Hematopoietic multipotent progenitor cell treated with erythropoietin and hydrocortisone succinate and interleukin-3 and kit ligand, for 17 days (in vitro differentiated cells): Measurements from ENCODE around the gene MTHFD1.
A peak's percentile ranks its signal among the peaks of the same experiment; 100 is the strongest.
"Not testable (repeated sequence)": the region's sequence is repeated elsewhere in the genome, so short reads cannot be mapped to it uniquely, and the experiment has no call there.

Experiments
- DNase-seq: peaks from one replicate; pipeline ENCODE4 v3.0.0-alpha.2; 2015; ENCODE audit warnings: low spot score

Gene MTHFD1

GRCh38 chr14:64387782-64388532 is at the start of gene MTHFD1:
TSS of gene MTHFD1 (plus strand) at chr14:64388353. CDS start at chr14:64388428, 75 bp downstream.
- DNase-seq, result peak; percentile 95

GRCh38 chr14:64338616-64339316 is 49.4 kb upstream of the MTHFD1 start:
- DNase-seq, result no peak

GRCh38 chr14:64340560-64341196 is 47.5 kb upstream of the MTHFD1 start:
- DNase-seq, result no peak

GRCh38 chr14:64347748-64348147 is 40.4 kb upstream of the MTHFD1 start:
- DNase-seq, result no peak

GRCh38 chr14:64349741-64350490 is 38.2 kb upstream of the MTHFD1 start:
- no peak for DNase-seq

GRCh38 chr14:64363265-64363846 is 24.8 kb upstream of the MTHFD1 start:
- DNase-seq, result no peak

- DNase-seq, result no peak
Measured at GRCh38 chr14:64364907-64365306, 23.2 kb upstream of the MTHFD1 start.

- not testable (repeated sequence) for DNase-seq
Measured at GRCh38 chr14:64365358-64365889, 22.7 kb upstream of the MTHFD1 start.

- no peak for DNase-seq
Measured at GRCh38 chr14:64369201-64369600, 19.0 kb upstream of the MTHFD1 start.

- no peak for DNase-seq
Measured at GRCh38 chr14:64387232-64387781, 846 bp upstream of the MTHFD1 start.

GRCh38 chr14:64388533-64389285 is 556 bp downstream of the MTHFD1 start:
- DNase-seq, result no peak

GRCh38 chr14:64391113-64391725 is 3.1 kb downstream of the MTHFD1 start:
- DNase-seq, result no peak

GRCh38 chr14:64391986-64392385 is 3.8 kb downstream of the MTHFD1 start:
- no peak for DNase-seq

GRCh38 chr14:64393189-64393726 is 5.1 kb downstream of the MTHFD1 start:
- DNase-seq, result not testable (repeated sequence)

GRCh38 chr14:64394423-64394822 is 6.3 kb downstream of the MTHFD1 start:
- DNase-seq, result no peak

- DNase-seq, result no peak
Measured at GRCh38 chr14:64394977-64395633, 7.0 kb downstream of the MTHFD1 start.

- no peak for DNase-seq
Measured at GRCh38 chr14:64400829-64401459, 12.8 kb downstream of the MTHFD1 start.

GRCh38 chr14:64401949-64402348 is 13.8 kb downstream of the MTHFD1 start:
- DNase-seq, result no peak

- no peak for DNase-seq
Measured at GRCh38 chr14:64405295-64405694, 17.1 kb downstream of the MTHFD1 start.
